Measurements from ENCODE around the gene MOXD1. TPM values are rescaled to one million over a fixed set of nuclear protein-coding genes. Genes with fewer than 3 reads are reported as not detected.
A peak's percentile ranks its signal among the peaks of the same experiment; 100 is the strongest.

The MOXD1 gene
- total RNA-seq, 1 donor from 2014 or later: 8.0 TPM

GRCh38 chr6:132400555-132400882, 756 bp downstream of the MOXD1 start:
- no peak for DNase-seq (ENCODE audit: extremely low spot score, unreplicated experiment)
- peaks cover 24% of the 10 kb centered on the region for H3K4me1 Mint-ChIP-seq (ENCODE audit: unreplicated experiment)
- no peak for TF ChIP-seq CTCF (IDR thresholded peaks at IDR 0.05)
- peaks cover 4% of the 10 kb centered on the region for H3K36me3 Mint-ChIP-seq (ENCODE audit: unreplicated experiment)
- H3K9me3 Mint-ChIP-seq (ENCODE audit: unreplicated experiment): peaks cover 9% of the 10 kb centered on the region
- H3K27ac Mint-ChIP-seq (ENCODE audit: unreplicated experiment): peak overlapping the region; percentile 47
- H3K27me3 Mint-ChIP-seq (ENCODE audit: unreplicated experiment): no peaks in the 10 kb centered on the region
- H3K4me3 Mint-ChIP-seq (ENCODE audit: unreplicated experiment): peak overlapping the region; percentile 80

GRCh38 chr6:132399376-132400074, 1.8 kb downstream of the MOXD1 start:
- H3K4me1 Mint-ChIP-seq (ENCODE audit: unreplicated experiment): peaks cover 16% of the 10 kb centered on the region
- peak overlapping the region; percentile 80 for H3K4me3 Mint-ChIP-seq (ENCODE audit: unreplicated experiment)
- no peak for DNase-seq (ENCODE audit: extremely low spot score, unreplicated experiment)
- H3K27ac Mint-ChIP-seq (ENCODE audit: unreplicated experiment): no peak overlapping the region
- no peaks in the 10 kb centered on the region for H3K27me3 Mint-ChIP-seq (ENCODE audit: unreplicated experiment)
- no peak for TF ChIP-seq CTCF (IDR thresholded peaks at IDR 0.05)
- H3K36me3 Mint-ChIP-seq (ENCODE audit: unreplicated experiment): peaks cover 12% of the 10 kb centered on the region
- H3K9me3 Mint-ChIP-seq (ENCODE audit: unreplicated experiment): peaks cover 19% of the 10 kb centered on the region

- H3K4me3 Mint-ChIP-seq (ENCODE audit: unreplicated experiment): no peak overlapping the region
- peaks cover 19% of the 10 kb centered on the region for H3K4me1 Mint-ChIP-seq (ENCODE audit: unreplicated experiment)
- peaks cover 12% of the 10 kb centered on the region for H3K36me3 Mint-ChIP-seq (ENCODE audit: unreplicated experiment)
These were observed 6.2 kb downstream of the MOXD1 start for GRCh38 chr6:132395015-132395597.

GRCh38 chr6:132392792-132393191, 8.5 kb downstream of the MOXD1 start:
- Mint-ChIP-seq H3K36me3 (ENCODE audit: unreplicated experiment) (peaks cover 12% of the 10 kb centered on the region), H3K4me3 (ENCODE audit: unreplicated experiment) (no peak overlapping the region), H3K27ac (ENCODE audit: unreplicated experiment) (no peak overlapping the region), H3K9me3 (ENCODE audit: unreplicated experiment) (peaks cover 27% of the 10 kb centered on the region), H3K27me3 (ENCODE audit: unreplicated experiment) (no peaks in the 10 kb centered on the region), H3K4me1 (ENCODE audit: unreplicated experiment) (peaks cover 22% of the 10 kb centered on the region)
- DNase-seq (ENCODE audit: extremely low spot score, unreplicated experiment): no peak
- no peak for TF ChIP-seq CTCF (IDR thresholded peaks at IDR 0.05)

More at GRCh38 chr6:132395015-132395597, 6.2 kb downstream of the MOXD1 start:
- Mint-ChIP-seq H3K27ac (ENCODE audit: unreplicated experiment) (no peak overlapping the region), H3K9me3 (ENCODE audit: unreplicated experiment) (peaks cover 27% of the 10 kb centered on the region), H3K27me3 (ENCODE audit: unreplicated experiment) (no peaks in the 10 kb centered on the region)
- TF ChIP-seq CTCF (IDR thresholded peaks at IDR 0.05): no peak
- DNase-seq (ENCODE audit: extremely low spot score, unreplicated experiment): no peak

GRCh38 chr6:132392270-132392646, 9.0 kb downstream of the MOXD1 start:
- peak overlapping the region; percentile 81 for H3K27ac Mint-ChIP-seq (ENCODE audit: unreplicated experiment)
- H3K4me1 Mint-ChIP-seq (ENCODE audit: unreplicated experiment): peaks cover 22% of the 10 kb centered on the region
- peaks cover 27% of the 10 kb centered on the region for H3K9me3 Mint-ChIP-seq (ENCODE audit: unreplicated experiment)
- no peaks in the 10 kb centered on the region for H3K27me3 Mint-ChIP-seq (ENCODE audit: unreplicated experiment)
- no peak for DNase-seq (ENCODE audit: extremely low spot score, unreplicated experiment)
- TF ChIP-seq CTCF (IDR thresholded peaks at IDR 0.05): no peak
- peak overlapping the region; percentile 52 for H3K4me3 Mint-ChIP-seq (ENCODE audit: unreplicated experiment)
- H3K36me3 Mint-ChIP-seq (ENCODE audit: unreplicated experiment): peaks cover 12% of the 10 kb centered on the region
